ENCODE results near the gene FILIP1L.

FILIP1L gene

DNA sequence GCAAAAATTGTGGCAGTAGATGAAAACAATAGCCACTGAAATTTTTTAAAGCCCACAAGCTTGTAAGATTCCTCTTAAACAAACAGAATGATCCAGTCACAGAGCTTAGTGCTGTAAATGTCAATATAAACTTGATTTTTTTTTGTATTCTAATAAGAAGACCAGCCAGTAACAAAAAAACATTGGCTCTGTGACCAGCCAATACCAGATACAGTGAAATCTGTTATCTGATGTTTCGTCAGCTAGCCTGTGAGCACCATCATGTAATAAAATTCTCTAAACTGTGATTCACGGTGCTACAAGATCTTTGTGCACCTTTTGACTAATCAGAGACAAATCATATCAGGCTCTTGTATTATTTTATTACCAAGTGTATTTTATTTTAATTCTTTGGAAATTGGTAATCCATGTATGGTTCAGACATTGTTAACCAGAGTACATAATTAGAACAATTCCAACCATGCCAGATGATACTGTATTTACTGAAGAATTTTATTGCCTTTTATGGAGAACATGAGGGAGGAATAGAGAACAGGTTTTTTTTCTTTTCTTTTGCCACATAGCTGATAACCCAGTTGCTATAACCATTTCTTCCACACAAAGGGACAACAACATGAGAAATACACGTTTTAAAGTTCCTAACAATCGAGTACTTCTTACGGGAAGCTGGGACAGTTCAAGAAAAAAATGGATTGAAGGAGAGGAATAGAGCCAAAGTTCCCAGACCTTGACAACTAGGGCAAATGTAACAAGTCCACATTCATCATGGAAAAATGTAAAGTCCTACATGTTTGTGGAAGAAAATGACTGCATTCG, 71.9 kb downstream of the FILIP1L start:
- DNase-seq (ENCODE audit: low read depth in 3 of 3): no peak

DNA sequence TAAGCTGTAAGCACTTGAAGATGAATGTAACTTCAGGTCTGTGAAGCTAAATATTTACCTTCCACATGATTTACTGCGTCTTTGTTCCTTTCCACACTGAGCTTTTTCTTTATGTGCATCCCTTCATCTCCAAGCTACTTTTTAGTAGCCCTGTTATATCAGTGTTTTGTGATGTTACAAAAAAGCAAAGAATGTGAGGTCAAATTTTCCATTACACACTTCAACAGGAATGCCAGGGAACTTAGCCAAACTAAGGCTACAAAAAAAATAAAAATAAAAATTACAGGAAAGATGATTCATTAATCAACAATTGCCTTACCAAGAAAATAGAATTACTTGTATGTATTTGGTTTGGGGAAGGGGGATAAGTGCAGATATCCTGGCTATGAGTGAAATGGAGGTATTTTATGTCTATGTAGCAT, 73.0 kb downstream of the FILIP1L start:
- no peak for DNase-seq (ENCODE audit: low read depth in 3 of 3)

DNA sequence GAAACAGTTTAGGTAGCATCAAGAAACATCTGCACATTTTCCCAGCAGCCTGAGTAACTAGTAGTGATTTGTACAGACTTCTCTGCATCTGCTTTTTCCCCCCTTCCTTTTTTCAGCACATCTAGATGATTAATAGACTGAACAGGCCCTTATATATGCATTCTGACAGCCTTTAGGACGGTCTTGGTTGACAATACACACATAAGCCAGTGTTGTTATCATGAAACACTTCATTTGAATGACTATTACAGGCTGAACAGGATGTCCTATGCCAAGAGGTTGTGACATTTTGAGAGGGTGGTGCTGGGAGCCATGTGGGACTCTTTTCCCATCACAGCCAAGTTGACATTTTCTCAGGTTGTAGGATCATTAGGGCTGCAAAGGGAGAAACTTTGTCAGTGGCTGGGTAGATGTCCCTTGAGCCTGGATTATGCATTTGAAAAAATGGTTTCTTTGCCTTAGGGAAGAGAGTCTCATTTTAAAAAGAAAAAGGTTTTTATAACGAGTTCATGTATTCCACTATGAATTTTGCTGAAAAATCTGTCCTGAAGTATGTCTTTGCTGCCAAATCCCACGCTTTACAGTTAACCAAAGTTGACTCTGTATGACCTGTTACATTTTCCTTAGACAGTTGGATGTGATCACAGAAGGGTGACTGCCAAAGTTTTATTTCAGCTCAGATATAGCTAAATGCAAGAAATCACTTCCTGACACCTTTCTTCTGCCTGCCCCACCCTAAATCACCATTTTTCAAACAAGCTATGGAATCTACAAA, 73.7 kb downstream of the FILIP1L start:
- DNase-seq (ENCODE audit: low read depth in 3 of 3): no peak

DNA sequence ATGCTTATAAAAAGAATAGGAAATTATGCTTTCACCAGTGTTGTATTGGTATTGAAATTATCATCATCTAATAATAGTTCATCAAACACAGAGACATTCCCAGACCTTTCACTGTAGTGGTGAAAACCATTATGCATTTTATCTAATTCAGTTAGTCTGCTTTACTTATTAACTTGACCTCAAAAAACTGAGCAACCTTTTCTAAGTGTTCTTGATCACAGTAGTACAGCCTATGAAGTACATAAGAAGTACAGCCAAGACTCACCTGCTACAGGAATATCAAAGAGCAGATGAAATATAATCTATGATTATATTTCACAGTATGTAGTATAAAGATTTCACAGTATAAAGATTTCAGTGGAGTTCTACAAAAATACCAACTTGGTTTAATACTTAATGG, 75.2 kb downstream of the FILIP1L start:
- no peak for DNase-seq (ENCODE audit: low read depth in 3 of 3)

DNA sequence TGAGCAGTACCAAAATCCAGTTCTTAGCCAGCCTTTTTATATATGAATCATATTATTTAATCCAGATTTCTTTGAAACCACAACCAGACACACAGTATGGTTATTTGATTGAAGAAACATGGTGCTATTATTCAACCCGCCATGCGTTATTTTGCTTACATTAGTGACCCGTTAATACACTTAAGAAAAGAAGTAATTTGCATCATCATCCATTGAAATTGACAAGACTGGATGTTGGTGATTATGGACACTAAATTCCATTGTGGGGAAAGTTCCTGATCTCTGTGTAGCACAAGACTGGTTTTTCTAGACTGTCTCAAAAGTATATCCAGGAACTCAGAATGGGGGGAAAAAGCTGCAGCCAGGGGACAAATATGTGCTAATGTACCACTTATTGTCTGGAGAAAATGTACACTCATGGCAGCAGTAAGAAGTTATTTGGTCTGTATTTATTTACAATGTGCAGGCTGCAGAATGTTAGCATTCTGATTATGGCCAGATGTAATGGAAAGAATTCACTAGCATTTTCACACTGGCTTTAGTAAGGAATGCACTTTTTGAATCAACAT, 80.3 kb downstream of the FILIP1L start:
- DNase-seq (ENCODE audit: low read depth in 3 of 3): no peak

DNA sequence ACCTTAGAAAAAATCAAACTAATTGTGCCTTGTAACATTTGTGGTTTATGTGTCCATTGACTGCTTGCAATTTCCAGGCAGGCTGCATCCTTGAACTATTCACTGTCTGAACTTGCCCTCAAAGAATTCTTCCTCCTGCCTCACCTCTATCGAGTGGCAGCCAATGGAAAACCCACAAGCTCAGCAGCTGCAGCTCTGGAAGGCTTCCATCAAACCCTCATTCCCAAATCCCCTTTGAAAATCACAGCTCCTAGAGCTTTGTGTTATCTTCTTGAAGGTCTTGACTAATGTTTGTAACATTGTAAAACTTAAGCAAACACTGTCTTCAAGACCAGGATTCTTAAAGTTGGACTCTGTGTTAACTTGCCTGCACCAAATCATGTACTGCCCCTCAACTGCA, 81.1 kb downstream of the FILIP1L start:
- no peak for DNase-seq (ENCODE audit: low read depth in 3 of 3)

DNA sequence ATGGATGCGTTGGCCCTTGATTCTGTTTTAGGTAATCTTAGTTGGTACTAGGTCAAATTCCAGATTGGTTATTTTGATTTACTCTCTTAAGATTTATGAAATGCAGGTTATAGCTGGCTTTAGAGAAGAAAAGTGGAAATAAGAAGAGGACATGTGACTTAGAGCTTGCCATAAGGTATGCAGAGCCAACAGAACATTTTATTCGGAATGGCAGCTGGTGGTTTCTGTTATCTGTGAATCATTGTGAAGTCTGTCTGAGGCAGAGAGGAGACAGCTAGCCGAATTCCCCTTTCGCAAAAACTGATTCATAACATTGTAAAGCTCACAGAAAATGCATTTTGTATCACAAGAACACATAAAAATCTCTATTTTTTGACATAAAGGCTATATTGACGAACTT, 82.1 kb downstream of the FILIP1L start:
- no peak for DNase-seq (ENCODE audit: low read depth in 3 of 3)

DNA sequence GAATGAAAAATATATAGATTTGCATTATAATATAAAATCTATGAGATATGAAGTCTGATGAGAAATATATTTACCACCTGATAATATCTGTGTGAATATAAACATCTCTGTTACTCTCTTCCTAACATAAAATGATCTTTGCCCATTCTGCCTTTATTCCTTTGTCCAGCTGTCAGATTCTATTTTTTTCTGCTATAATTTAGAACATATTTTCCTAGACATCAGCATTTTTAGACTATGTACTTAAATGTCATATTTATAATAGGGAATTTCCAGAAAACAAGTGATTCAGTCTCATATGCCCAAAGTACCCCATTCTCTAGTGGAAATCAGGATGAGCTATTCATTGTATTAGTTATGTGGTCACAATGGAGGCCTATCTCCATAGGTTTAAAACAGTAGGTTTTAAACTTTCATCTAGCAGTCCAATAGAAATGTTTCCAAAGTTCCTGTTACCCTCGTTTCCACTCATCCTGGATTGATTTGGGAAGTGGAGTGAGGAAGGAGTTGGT, 83.3 kb downstream of the FILIP1L start:
- no peak for DNase-seq (ENCODE audit: low read depth in 3 of 3)

DNA sequence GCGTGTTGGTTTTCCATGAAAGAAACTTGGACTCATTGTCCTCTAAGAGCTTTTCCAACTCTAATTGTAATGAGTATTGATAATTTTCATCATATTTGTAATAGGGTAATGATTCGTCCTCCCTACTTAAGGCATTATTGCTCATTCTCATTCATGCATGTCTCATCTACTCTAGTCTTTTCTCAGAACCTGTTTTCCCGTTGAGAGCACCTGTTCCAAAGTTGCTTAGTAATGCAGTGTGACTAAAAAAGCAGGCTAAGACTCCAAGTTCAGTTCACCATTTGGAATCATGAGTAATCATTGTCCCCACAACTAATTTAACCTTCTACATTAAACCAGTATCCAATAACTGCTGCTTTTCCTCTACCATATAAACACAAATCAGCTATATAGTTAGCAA, 84.0 kb downstream of the FILIP1L start:
- DNase-seq (ENCODE audit: low read depth in 3 of 3): no peak

DNA sequence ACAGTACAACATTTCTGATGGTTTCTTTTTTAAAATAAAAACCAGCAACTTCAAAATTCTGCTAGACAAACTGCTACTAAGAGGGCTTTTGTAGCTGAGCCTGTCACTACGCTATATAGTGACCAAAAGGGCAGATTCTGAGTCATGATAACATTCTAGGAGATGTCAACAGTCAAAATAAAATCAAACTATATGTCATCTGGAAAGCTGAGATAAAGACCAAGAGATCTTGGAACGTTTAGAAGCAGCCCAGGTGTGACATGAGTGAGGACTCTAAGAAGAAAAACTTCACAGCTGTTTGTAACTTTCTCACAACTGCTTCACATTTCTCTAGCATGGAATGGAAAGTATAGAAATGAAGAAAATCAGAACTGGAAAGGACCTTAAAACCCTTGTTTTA, 84.6 kb downstream of the FILIP1L start:
- no peak for DNase-seq (ENCODE audit: low read depth in 3 of 3)

DNA sequence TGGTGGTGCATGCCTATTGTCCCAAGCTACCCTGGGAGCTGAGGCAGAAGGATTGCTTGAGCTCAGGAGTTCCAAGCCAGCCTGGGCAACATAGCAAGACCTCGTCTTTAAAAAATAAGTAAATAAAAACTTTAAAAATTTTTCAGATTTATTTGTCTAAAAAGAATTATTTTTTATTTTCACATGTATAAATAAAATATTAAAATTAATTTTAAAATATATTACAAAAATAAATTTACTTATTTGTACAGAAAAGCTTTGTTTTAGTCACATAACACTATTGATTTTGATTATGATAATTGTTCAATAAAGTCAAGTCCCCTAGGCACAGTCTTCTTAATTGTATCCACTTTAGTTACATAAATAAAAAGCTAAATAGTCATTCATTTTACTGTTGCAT, 85.2 kb downstream of the FILIP1L start:
- DNase-seq (ENCODE audit: low read depth in 3 of 3): no peak

DNA sequence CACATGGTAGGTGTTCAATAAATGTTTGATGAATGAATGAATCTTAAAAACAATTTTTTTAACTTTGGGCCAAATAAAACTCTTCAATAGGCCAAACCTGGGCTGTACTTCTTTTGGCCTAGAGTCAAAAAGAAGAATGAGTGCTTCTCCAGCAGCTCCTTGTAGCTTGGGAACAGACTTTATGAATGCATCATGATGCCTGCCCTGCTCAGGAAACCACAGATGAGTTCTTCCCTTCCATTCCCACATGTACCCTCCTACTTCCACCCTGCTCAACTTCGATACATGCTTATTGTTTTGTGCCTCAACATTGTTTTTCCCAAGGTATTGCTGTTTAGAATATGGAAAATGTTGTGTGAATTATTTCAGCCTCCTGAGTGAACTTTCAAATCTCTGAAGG, 87.0 kb downstream of the FILIP1L start:
- DNase-seq (ENCODE audit: low read depth in 3 of 3): no peak

DNA sequence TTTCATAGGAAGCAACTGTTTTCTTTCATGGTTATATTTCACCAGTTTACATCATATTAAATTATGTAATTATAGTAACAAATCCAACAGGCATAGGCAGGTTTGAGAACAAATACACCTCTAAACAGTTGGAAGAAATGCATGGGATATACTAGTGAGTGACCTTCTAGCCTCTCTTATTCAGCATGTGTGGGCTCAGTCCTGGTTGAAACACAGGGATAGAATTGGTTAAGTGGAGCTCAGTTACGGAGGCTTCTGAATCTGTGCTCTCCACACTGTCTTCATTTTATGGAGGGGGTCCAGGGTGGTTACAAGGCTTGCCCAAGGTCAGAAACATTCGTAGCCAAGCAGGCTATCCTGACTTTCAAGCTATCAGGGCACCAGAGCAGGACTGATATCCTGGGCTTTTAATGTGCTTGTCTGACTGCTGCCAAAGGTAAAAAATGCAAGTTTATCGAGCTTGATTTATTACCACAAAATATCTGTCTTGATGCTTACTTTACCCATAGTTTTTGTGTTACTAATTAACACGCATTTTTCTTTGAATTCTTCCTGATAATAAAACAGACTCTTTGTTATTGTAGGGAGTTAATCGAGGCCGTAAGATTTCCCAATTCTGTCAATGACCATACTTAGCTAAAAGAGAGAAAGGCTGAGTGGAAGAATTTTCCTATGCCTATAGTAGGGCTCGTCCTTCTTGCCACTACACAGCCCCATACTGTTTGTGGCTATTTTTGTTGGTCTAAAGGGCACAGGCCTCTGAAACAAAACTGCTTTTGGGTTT, 89.6 kb downstream of the FILIP1L start:
- DNase-seq (ENCODE audit: low read depth in 3 of 3): no peak

DNA sequence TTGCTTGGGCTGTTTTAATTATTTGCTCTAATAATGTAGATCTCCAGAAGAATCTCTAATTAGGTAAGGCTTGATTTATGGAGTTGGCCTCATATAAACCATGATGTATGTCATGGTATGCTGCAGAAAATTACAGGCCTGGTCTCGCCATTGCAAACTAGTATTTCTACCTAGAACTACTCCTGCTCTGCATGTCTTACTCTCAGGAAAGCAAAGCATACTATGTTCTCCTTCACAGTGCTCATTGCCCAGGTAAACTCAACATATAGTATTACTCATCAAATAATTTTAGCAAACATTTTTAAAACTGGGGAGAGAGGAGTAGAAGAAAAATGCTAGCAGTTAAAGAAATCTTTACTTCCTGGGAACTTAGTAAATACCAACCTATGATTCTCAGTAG, 90.7 kb downstream of the FILIP1L start:
- no peak for DNase-seq (ENCODE audit: low read depth in 3 of 3)

DNA sequence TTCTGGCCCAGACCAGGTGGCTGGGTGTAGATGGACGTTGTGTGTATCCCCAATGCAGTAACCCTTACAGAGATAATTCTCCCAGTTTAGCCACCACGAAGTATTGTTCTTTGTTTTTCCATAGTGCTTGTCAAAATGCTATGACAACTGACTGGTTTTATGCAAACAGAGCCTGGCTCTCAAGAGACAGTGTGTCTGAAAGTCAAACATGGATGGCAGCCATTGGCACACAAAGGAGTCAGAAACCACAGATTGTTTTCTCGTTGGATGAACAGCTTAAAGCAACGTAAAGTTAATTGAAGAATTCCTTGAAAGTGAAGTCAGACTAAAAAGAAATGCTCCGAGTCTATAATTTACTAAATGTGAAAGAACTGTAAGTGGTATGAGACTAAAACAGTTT, 91.2 kb downstream of the FILIP1L start:
- no peak for DNase-seq (ENCODE audit: low read depth in 3 of 3)

DNA sequence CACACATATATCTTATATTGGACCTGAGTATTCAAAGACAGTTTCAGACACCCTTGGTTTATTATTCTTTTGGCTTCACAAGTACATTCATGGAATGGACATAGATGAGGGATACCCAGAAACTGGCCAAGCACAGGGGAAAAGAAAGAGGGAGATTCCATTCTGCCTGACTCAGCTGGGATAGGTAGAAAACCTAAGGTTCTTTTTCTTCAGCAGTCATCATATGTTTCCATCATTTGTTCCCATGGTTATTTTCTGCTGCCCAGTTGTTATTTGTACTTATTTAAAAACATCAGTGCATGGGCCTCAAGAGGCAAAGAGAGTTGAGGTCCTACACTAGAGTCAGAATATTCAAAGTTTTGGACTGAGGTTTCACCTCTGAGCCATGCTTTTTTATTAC, 91.8 kb downstream of the FILIP1L start:
- DNase-seq (ENCODE audit: low read depth in 3 of 3): no peak

DNA sequence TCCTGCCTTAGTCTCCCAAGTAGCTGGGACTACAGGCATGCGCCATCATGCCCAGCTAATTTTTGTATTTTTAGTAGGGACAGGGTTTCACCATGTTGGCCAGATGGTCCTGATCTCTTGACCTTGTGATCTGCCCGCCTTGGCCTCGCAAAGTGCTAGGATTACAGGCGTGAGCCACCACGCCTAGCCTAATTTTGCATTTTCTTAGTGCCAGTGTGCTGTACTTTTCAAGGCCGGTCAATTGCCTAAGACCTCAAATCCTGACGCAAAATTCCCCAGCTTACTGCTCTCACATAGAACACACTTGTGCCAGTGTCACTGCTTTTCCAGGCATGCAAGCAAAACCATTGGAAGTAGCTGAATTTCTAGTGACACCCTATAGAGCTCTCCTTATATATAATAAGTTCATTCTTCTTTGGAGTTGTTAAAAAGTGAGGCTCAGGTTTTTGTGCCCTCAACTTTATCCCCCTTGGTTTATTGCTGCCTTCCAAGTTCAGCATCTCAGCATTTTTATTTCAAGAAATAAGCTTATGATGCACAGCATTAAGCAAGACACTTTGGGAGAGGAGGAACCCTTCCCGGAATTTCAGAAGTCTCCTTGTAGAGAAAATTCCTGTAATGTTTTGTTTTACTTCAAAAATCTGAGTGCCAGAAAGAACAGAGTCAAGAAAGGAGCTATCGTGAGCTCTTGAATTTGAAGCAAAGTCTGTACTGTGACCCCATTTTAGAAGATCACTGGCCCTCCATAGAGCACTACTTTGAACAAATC, 93.2 kb downstream of the FILIP1L start:
- DNase-seq (ENCODE audit: low read depth in 3 of 3): no peak

DNA sequence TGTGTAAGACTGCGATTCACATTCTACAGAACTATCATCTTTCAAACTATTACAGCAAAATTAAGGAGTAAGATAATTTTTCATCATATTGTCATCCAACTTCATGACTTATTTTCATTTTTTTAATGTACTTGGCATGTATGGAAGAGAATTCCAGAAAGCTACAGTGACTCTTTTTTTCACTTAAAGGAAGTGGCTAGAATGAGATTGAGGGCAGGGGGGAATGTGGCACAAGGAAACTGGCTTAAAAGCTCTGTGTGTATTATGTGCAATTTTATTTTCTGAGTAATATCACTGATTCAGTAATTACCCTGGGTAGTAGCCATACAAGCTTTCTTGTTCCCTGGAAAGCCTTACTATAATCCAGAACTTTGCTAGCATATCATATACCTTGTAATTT, 94.6 kb downstream of the FILIP1L start:
- DNase-seq (ENCODE audit: low read depth in 3 of 3): no peak

DNA sequence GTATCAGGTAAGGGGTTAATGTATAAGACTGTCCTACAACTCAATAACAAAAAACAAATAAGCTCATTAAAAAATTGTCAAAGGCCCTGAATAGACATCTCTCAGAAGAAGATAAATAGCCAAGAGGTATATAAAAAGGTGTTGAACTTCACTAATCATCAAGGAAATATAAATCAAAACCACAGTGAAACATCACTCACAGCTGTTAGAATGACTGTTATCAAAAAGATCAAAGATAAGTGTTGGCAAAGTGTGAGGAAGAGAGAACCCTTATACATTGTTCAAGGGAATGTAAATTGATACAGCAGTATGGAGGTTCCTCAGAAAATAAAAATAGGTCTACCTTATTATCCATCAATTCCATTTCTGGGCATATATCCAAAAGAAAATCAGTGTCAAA, 95.5 kb downstream of the FILIP1L start:
- no peak for DNase-seq (ENCODE audit: low read depth in 3 of 3)

DNA sequence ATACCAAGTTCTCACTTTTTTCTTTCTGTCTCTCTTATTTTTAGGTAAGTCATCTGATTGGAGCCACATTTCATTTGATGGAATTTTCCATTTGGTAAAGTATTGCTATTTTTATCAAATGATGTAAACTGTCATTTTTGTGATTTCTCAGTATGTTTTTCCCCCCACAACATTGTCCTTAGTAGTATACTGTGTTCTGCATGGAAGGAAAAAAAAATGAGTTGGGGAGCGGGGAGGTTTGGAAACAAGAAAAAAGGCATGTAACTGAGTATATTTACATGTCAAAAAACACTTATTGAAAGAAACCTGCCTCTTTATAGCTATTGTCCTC, 104.2 kb downstream of the FILIP1L start:
- no peak for DNase-seq (ENCODE audit: low read depth in 3 of 3)
